ENCODE results near the gene OR8K3. TPM values are rescaled to one million over a fixed set of nuclear protein-coding genes. Genes with fewer than 3 reads are reported as not detected.

Gene OR8K3
- polyA plus RNA-seq (2013, experiment 1 of 2) = not detected
- not detected for polyA plus RNA-seq (2013, experiment 2 of 2)

- H3K36me3 ChIP-seq (ENCODE audit: insufficient read depth, low read length) = no peaks in the 10 kb centered on the region
- no peaks in the 10 kb centered on the region for H3K9me3 ChIP-seq (ENCODE audit: insufficient read depth, low read depth, low read length)
- no peaks in the 10 kb centered on the region for H3K27me3 ChIP-seq (ENCODE audit: insufficient read depth, low read length)
- H3K9ac ChIP-seq (ENCODE audit: low read depth, low read length) = no peak within 1 kb of the TSS
- no peak within 1 kb of the TSS for H3K27ac ChIP-seq (ENCODE audit: low read depth, low read length)
- H3K4me1 ChIP-seq (ENCODE audit: insufficient read depth, low read length) = no peaks in the 10 kb centered on the region
- no peak within 1 kb of the TSS for H3K4me3 ChIP-seq (ENCODE audit: low read length)
Measured at GRCh38 chr11:56314844-56315243, at the start of gene OR8K3. Gene OR8K3, plus strand, starts transcription at chr11:56315144. Its CDS starts 3,163 bp downstream, at chr11:56318307.

GRCh38 chr11:56271092-56271491 lies 43.9 kb upstream of the OR8K3 start:
- Histone ChIP-seq H3K27me3 (ENCODE audit: insufficient read depth, low read length) (no peaks in the 10 kb centered on the region), H3K4me1 (ENCODE audit: insufficient read depth, low read length) (0 out of 2 replicates have a peak, but pooled peaks cover 3% of the 10 kb centered on the region), H3K36me3 (ENCODE audit: insufficient read depth, low read length) (no peaks in the 10 kb centered on the region), H3K4me3 (ENCODE audit: low read length) (no peak overlapping the region), H3K27ac (ENCODE audit: low read depth, low read length) (no peak overlapping the region), H3K9ac (ENCODE audit: low read depth, low read length) (no peak overlapping the region), H3K9me3 (ENCODE audit: insufficient read depth, low read depth, low read length) (0 out of 2 replicates have a peak, but pooled peaks cover 3% of the 10 kb centered on the region)
- WGBS = 74% methylated on average over 3 of the region's 3 CpGs

GRCh38 chr11:56273854-56274253 lies 41.1 kb upstream of the OR8K3 start, which contains the start of gene OR5T1:
Gene OR5T1, plus strand, starts transcription at chr11:56274154. Its CDS starts 1,485 bp downstream, at chr11:56275639.
- Histone ChIP-seq H3K9ac (ENCODE audit: low read depth, low read length) (no peak within 1 kb of the TSS), H3K27me3 (ENCODE audit: insufficient read depth, low read length) (no peaks in the 10 kb centered on the region), H3K36me3 (ENCODE audit: insufficient read depth, low read length) (no peaks in the 10 kb centered on the region), H3K27ac (ENCODE audit: low read depth, low read length) (no peak within 1 kb of the TSS), H3K4me1 (ENCODE audit: insufficient read depth, low read length) (0 out of 2 replicates have a peak, but pooled peaks cover 3% of the 10 kb centered on the region), H3K9me3 (ENCODE audit: insufficient read depth, low read depth, low read length) (no peaks in the 10 kb centered on the region), H3K4me3 (ENCODE audit: low read length) (no peak within 1 kb of the TSS)

- 83% methylated on average over 1 of the region's 2 CpGs for WGBS
- Histone ChIP-seq H3K4me1 (ENCODE audit: insufficient read depth, low read length) (peaks cover 13% of the 10 kb centered on the region), H3K9ac (ENCODE audit: low read depth, low read length) (no peak within 1 kb of the TSS), H3K36me3 (ENCODE audit: insufficient read depth, low read length) (no peaks in the 10 kb centered on the region), H3K27me3 (ENCODE audit: insufficient read depth, low read length) (no peaks in the 10 kb centered on the region), H3K27ac (ENCODE audit: low read depth, low read length) (no peak within 1 kb of the TSS), H3K4me3 (ENCODE audit: low read length) (no peak within 1 kb of the TSS), H3K9me3 (ENCODE audit: insufficient read depth, low read depth, low read length) (no peaks in the 10 kb centered on the region)
Measured at GRCh38 chr11:56292154-56292553, 22.8 kb upstream of the OR8K3 start, which contains the start of gene OR8H1. Gene OR8H1, minus strand, starts transcription at chr11:56292254. Its CDS starts 1,192 bp downstream, at chr11:56291062.

GRCh38 chr11:56296898-56297297 lies 18.0 kb upstream of the OR8K3 start:
- Histone ChIP-seq H3K4me1 (ENCODE audit: insufficient read depth, low read length) (no peaks in the 10 kb centered on the region), H3K36me3 (ENCODE audit: insufficient read depth, low read length) (no peaks in the 10 kb centered on the region), H3K27ac (ENCODE audit: low read depth, low read length) (no peak overlapping the region), H3K4me3 (ENCODE audit: low read length) (no peak overlapping the region), H3K27me3 (ENCODE audit: insufficient read depth, low read length) (no peaks in the 10 kb centered on the region), H3K9ac (ENCODE audit: low read depth, low read length) (no peak overlapping the region), H3K9me3 (ENCODE audit: insufficient read depth, low read depth, low read length) (no peaks in the 10 kb centered on the region)
- WGBS = 95% methylated on average over 4 of the region's 4 CpGs

GRCh38 chr11:56307836-56308235 lies 7.1 kb upstream of the OR8K3 start:
- Histone ChIP-seq H3K9me3 (ENCODE audit: insufficient read depth, low read depth, low read length) (0 out of 2 replicates have a peak, but pooled peaks cover 3% of the 10 kb centered on the region), H3K27me3 (ENCODE audit: insufficient read depth, low read length) (no peaks in the 10 kb centered on the region), H3K4me3 (ENCODE audit: low read length) (no peak overlapping the region), H3K9ac (ENCODE audit: low read depth, low read length) (no peak overlapping the region), H3K27ac (ENCODE audit: low read depth, low read length) (no peak overlapping the region), H3K36me3 (ENCODE audit: insufficient read depth, low read length) (no peaks in the 10 kb centered on the region), H3K4me1 (ENCODE audit: insufficient read depth, low read length) (no peaks in the 10 kb centered on the region)
- 89% methylated on average over 3 of the region's 3 CpGs for WGBS

DNA sequence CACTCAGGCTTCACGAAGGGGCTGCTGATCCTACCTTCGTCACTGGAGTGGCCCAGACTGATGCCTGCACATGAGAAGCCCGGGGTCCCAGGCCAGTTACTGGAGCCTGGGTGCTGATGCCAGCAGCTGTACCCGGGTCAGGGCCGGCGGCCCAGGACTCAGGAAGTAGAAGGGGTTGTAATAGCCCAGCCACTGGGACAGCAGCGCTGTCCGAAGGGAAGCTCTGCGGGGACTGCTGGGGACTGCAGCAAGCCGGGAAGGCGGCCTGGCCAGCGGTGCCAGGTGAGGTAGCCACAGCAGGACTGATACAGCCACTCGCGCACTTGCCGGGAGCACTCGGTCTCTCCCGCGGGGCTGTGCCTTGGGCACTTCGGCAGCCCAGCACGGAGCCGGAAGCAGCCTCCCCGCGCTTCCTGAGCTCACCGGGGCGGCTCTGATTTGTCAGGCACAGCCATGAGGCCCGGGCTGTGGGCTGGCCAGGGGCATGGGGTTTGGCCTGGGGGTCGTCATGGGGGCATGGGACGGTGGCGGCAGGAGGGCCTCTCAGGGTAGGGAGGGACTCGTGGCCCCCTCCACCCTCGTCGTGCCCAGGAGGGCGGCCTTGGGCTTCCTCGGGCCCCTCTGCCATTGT lies 17.0 kb downstream of the OR8K3 start:
- H3K36me3 ChIP-seq (ENCODE audit: insufficient read depth, low read length) = no peaks in the 10 kb centered on the region
- H3K27me3 ChIP-seq (ENCODE audit: insufficient read depth, low read length) = no peaks in the 10 kb centered on the region
- H3K27ac ChIP-seq (ENCODE audit: low read depth, low read length) = no peak overlapping the region
- no peaks in the 10 kb centered on the region for H3K4me1 ChIP-seq (ENCODE audit: insufficient read depth, low read length)
- no peak overlapping the region for H3K9ac ChIP-seq (ENCODE audit: low read depth, low read length)
- H3K4me3 ChIP-seq (ENCODE audit: low read length) = no peak overlapping the region
- WGBS = 95% methylated on average over 34 of the region's 34 CpGs
- H3K9me3 ChIP-seq (ENCODE audit: insufficient read depth, low read depth, low read length) = no peaks in the 10 kb centered on the region

DNA sequence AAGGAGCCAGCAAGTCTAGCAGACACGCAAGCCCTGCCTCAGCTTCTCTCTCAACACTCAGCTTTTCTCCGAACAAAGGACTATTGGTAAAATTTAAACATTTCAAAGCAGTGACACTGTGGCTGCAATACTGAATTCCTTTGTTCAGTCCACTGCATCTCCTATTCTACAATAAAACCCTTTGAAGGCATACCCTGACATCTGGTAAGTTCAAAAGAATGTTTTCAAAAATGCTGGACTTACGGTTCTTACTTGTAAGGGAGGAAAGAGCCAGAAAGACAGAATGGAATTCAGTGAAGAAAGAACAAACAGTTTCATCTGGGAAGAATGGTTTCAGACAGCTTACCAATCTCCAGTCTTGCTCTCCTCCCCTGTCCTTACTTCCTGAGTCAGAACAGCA lies 18.2 kb downstream of the OR8K3 start:
- Histone ChIP-seq H3K4me3 (ENCODE audit: low read length) (no peak overlapping the region), H3K4me1 (ENCODE audit: insufficient read depth, low read length) (no peaks in the 10 kb centered on the region), H3K9me3 (ENCODE audit: insufficient read depth, low read depth, low read length) (no peaks in the 10 kb centered on the region; the same call in 1 of the 2 replicates), H3K27me3 (ENCODE audit: insufficient read depth, low read length) (no peaks in the 10 kb centered on the region), H3K9ac (ENCODE audit: low read depth, low read length) (no peak overlapping the region), H3K27ac (ENCODE audit: low read depth, low read length) (no peak overlapping the region), H3K36me3 (ENCODE audit: insufficient read depth, low read length) (no peaks in the 10 kb centered on the region)
- WGBS = 98% methylated on average over 3 of the region's 3 CpGs

DNA sequence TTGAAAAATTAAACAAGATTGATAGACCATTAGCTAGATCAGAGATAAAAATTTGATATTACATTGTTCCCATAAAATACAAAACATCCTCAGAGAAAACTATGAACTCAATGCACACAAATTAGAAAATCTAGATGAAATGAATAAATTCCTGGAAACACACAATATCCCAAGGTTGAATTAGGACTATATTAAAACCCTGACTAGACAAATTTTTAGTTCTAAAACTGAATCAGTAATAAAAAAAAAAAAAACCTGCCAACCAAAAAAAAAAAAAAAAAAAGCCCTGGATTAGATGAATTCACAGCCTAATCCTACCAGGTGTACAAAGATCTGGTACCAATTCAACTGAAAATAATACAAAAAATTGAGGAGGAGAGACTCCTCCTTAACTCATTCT lies 25.3 kb downstream of the OR8K3 start:
- H3K4me1 ChIP-seq (ENCODE audit: insufficient read depth, low read length) = peaks cover 6% of the 10 kb centered on the region; the same call in 1 of the 2 replicates
- H3K36me3 ChIP-seq (ENCODE audit: insufficient read depth, low read length) = no peaks in the 10 kb centered on the region
- no peak overlapping the region for H3K9ac ChIP-seq (ENCODE audit: low read depth, low read length)
- H3K9me3 ChIP-seq (ENCODE audit: insufficient read depth, low read depth, low read length) = peaks cover 4% of the 10 kb centered on the region; the same call in 1 of the 2 replicates
- H3K4me3 ChIP-seq (ENCODE audit: low read length) = no peak overlapping the region
- H3K27me3 ChIP-seq (ENCODE audit: insufficient read depth, low read length) = no peaks in the 10 kb centered on the region
- H3K27ac ChIP-seq (ENCODE audit: low read depth, low read length) = no peak overlapping the region

DNA sequence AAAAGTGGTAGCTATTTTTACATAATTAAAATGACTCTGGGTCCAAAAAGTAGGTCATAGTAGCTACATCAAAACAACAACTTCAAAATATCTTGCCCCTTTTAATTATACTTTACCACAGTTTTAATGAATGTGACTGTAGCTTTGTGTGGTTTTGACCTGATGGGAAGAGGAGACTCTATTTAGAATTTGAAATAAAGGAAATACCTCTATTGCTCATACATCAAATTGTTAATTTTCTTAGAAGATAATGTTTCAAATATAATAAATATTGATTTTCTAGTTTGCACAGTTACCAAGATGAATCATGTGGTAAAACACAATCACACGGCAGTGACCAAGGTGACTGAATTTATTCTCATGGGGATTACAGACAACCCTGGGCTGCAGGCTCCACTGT lies 30.8 kb downstream of the OR8K3 start, which contains the start of gene OR8K1:
TSS of gene OR8K1 (plus strand) at position 301 of the 400 bp plus-strand sequence. CDS start at position 301, 0 bp downstream.
- H3K27ac ChIP-seq (ENCODE audit: low read depth, low read length) = no peak within 1 kb of the TSS
- H3K9me3 ChIP-seq (ENCODE audit: insufficient read depth, low read depth, low read length) = peaks cover 4% of the 10 kb centered on the region; the same call in 1 of the 2 replicates
- peaks cover 6% of the 10 kb centered on the region; the same call in 1 of the 2 replicates for H3K4me1 ChIP-seq (ENCODE audit: insufficient read depth, low read length)
- H3K4me3 ChIP-seq (ENCODE audit: low read length) = no peak within 1 kb of the TSS
- no peak within 1 kb of the TSS for H3K9ac ChIP-seq (ENCODE audit: low read depth, low read length)
- no peaks in the 10 kb centered on the region for H3K36me3 ChIP-seq (ENCODE audit: insufficient read depth, low read length)
- WGBS = 100% methylated on average over 1 of the region's 1 CpG
- no peaks in the 10 kb centered on the region for H3K27me3 ChIP-seq (ENCODE audit: insufficient read depth, low read length)

DNA sequence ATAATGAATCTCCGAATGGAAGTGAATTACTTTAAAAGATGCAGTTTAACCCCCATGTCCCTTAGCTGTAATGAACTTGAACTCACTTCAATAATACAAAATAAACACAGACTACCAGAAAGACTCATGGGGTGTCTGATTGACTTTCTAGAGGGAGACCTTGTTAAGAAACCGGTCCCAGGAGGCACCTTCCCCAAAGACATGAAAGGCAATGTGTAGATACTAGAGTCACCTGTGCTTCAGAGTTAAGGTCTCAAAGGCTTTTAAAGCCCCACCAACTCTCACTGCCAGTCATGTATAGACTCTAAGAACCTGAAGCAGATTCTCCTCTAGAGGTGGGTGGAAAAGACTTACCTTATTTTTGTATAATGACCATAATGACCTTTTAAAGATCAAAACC lies 39.0 kb downstream of the OR8K3 start, which contains the start of gene OR8J1:
TSS of gene OR8J1 (plus strand) at position 301 of the 400 bp plus-strand sequence. CDS start 5,956 bp downstream, outside the sequence.
- WGBS = 92% methylated on average over 2 of the region's 2 CpGs
- no peaks in the 10 kb centered on the region for H3K36me3 ChIP-seq (ENCODE audit: insufficient read depth, low read length)
- H3K9ac ChIP-seq (ENCODE audit: low read depth, low read length) = no peak within 1 kb of the TSS
- no peaks in the 10 kb centered on the region for H3K4me1 ChIP-seq (ENCODE audit: insufficient read depth, low read length)
- H3K4me3 ChIP-seq (ENCODE audit: low read length) = no peak within 1 kb of the TSS
- H3K27me3 ChIP-seq (ENCODE audit: insufficient read depth, low read length) = no peaks in the 10 kb centered on the region
- no peak within 1 kb of the TSS for H3K27ac ChIP-seq (ENCODE audit: low read depth, low read length)
- no peaks in the 10 kb centered on the region for H3K9me3 ChIP-seq (ENCODE audit: insufficient read depth, low read depth, low read length)

Measured in HUES64 (cell line).